Kidney epithelial cell (primary cell): ENCODE data around the gene ANKRD27. TPM values are rescaled to one million over a fixed set of nuclear protein-coding genes. Genes with fewer than 3 reads are reported as not detected.

Experiments used
- DNase-seq: peaks from one replicate; pipeline ENCODE4 v3.0.0-alpha.2; 2010; ENCODE audit warnings: low read depth
- H3K27me3 ChIP-seq: 2 replicates; pipeline ENCODE4 v1.6.0; 2011; ENCODE audit warnings: low read length; ENCODE audit not compliant: control insufficient read depth, insufficient read depth
- H3K36me3 ChIP-seq: 2 replicates; pipeline ENCODE4 v1.5.1; 2011; ENCODE audit warnings: low read length; ENCODE audit not compliant: control insufficient read depth, insufficient read depth
- H3K4me3 ChIP-seq: 2 replicates; pipeline ENCODE4 v1.5.1; 2011; ENCODE audit warnings: low read depth, mild to moderate bottlenecking, control low read depth, low read length
- total RNA-seq: library from RNA; depleted of rRNA; stranded (reverse); fragments of >200 nt; gene quantifications from 2 replicates; pipeline ENCODE4 v1.2.3, GENCODE V29; 2015
- TF ChIP-seq, protein P1 (sequence below): IDR thresholded peaks from 2 replicates; pipeline ENCODE4 v1.5.1; 2011; ENCODE audit warnings: mild to moderate bottlenecking, moderate library complexity, low read length, control low read depth, inconsistent platforms; ENCODE audit not compliant: insufficient read depth, poor library complexity, severe bottlenecking

ANKRD27 gene
- total RNA-seq, 1 donor from 2014 or later, result 18.8 TPM

DNA sequence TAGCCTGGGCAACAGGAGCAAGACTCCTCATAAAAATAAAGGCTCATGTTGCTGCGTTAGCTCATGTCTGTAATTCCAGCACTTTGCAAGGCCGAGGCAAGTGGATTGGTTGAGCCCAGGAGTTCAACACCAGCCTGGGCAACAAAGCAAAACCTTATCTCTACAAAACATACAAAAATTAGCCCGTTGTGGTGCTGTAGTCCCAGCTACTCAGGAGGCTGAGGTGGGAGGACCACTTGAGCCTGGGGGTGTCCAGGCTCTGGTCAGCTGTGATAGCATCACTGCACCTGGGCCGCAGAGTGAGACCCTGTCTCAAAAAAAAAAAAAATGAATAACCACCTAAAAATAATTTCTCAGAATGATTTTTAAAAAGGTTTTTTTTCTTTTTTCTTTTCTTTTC, 12.7 kb upstream of the ANKRD27 start:
- no peak for DNase-seq
- no peak overlapping the region for H3K4me3 ChIP-seq
- no peaks in the 10 kb centered on the region for H3K27me3 ChIP-seq
- H3K36me3 ChIP-seq, result no peaks in the 10 kb centered on the region
- TF ChIP-seq, protein P1, sequence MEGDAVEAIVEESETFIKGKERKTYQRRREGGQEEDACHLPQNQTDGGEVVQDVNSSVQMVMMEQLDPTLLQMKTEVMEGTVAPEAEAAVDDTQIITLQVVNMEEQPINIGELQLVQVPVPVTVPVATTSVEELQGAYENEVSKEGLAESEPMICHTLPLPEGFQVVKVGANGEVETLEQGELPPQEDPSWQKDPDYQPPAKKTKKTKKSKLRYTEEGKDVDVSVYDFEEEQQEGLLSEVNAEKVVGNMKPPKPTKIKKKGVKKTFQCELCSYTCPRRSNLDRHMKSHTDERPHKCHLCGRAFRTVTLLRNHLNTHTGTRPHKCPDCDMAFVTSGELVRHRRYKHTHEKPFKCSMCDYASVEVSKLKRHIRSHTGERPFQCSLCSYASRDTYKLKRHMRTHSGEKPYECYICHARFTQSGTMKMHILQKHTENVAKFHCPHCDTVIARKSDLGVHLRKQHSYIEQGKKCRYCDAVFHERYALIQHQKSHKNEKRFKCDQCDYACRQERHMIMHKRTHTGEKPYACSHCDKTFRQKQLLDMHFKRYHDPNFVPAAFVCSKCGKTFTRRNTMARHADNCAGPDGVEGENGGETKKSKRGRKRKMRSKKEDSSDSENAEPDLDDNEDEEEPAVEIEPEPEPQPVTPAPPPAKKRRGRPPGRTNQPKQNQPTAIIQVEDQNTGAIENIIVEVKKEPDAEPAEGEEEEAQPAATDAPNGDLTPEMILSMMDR, result no peak

DNA sequence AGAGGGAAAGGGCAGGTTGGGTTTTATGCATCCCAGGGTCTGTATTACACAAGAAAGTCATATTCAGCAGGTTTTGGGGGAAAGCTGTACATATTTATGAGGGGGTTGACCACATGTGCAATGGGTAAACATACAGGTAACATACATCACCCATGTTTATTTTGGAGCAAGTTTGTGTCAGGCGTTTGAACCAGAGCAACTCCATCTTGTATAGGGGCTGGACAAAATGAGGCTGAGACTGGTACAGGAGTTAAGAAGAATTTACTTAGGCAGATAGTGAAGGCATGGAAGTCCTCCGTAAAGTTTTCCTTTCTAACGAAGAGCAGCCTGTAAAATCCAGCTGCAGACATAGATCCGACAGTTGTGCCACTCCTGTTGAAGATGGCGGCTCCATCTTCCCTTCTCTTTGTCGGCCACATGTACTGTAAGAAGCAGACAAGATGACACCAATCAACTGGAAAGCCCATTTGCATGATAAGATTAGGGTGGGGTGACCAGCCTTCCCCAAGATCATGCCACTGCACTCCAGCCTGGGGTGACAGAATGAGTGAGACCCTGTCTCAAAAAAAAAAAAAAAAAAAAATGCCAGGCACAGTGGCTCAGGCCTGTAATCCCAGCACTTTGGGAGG, 12.0 kb upstream of the ANKRD27 start:
- Histone ChIP-seq H3K27me3 (no peaks in the 10 kb centered on the region), H3K4me3 (no peak overlapping the region), H3K36me3 (no peaks in the 10 kb centered on the region)
- TF ChIP-seq, protein P1, result no peak
- DNase-seq, result no peak

- H3K36me3 ChIP-seq, result no peaks in the 10 kb centered on the region
- H3K27me3 ChIP-seq, result peaks cover 5% of the 10 kb centered on the region
- TF ChIP-seq, protein P1, result no peak
- no peak for DNase-seq
- no peak overlapping the region for H3K4me3 ChIP-seq
Measured at GRCh38 chr19:32682317-32682716, 7.3 kb upstream of the ANKRD27 start.

- Histone ChIP-seq H3K36me3 (no peaks in the 10 kb centered on the region), H3K27me3 (peaks cover 19% of the 10 kb centered on the region), H3K4me3 (no peak overlapping the region)
- TF ChIP-seq, protein P1, result no peak
- DNase-seq, result no peak
Measured at GRCh38 chr19:32680986-32681385, 6.0 kb upstream of the ANKRD27 start.

DNA sequence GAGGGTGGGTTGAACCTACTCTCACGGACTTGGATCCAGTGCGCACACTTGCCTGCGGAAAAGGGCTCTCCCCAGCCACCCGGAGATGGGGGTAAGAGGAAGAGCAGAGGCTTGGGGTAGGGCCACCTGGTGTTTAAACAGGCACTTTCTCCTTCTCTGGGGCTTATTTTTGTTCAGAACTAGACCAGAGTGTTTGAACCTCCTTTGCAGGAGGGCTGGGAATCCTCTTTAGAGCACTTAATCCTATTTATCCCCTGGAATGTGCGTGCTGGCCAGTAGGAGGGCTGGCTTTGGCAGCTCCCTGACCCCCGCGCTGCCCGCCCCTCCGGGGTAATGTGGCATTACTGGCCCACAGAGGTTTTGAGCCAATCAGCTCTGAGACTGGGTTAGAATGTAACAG, 2.7 kb upstream of the ANKRD27 start:
- no peaks in the 10 kb centered on the region for H3K36me3 ChIP-seq
- peaks cover 24% of the 10 kb centered on the region for H3K27me3 ChIP-seq
- TF ChIP-seq, protein P1, result no peak
- no peak for DNase-seq
- no peak overlapping the region for H3K4me3 ChIP-seq

DNA sequence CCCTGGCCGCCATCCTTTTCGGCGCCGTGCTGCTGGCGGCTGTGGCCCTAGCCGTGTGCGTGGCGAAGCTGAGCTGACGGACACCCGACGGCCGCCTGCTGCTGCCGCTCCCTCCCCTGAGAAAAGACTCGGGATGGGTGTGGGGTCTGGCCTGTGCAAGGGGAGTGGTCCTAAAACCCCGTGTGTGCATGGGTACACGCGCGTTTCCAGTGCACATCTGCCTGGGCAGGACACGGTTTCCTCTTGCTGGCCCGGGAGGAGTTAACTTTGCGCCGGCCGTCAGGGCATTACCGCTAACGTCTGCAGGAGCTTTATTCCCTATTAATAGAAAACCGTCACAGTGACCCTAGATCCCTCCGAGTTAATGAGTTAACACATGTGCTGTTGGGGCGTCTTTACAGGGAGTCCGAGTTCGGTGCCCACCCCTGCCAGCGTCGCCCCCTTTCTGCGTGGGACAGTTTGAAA, 1.9 kb upstream of the ANKRD27 start:
- Histone ChIP-seq H3K36me3 (no peaks in the 10 kb centered on the region), H3K4me3 (no peak overlapping the region), H3K27me3 (peaks cover 24% of the 10 kb centered on the region)
- TF ChIP-seq, protein P1, result no peak
- no peak for DNase-seq
